Endothelial cell of umbilical vein (primary cell): ENCODE measurements around the gene POLR2E. TPM values are rescaled to one million over a fixed set of nuclear protein-coding genes. Genes with fewer than 3 reads are reported as not detected.

ENCODE experiments used
- BruUV-seq: library from RNA; stranded (reverse); fragments of 400-500 nt; replicated peaks from 2 replicates; lab custom pipeline; 2021; lab: Mats Ljungman, UMichigan
- CTCF ChIA-PET: fragments of 300-600, 350-600 bp; sonication (Branson Sonifier 250); formaldehyde crosslinking; loops from one replicate; lab custom pipeline; 2021; ENCODE audit warnings: antibody characterized with exemption, inconsistent platforms; lab: Charles Lee
- POLR2A ChIA-PET: fragments of 300-600, 350-600 bp; sonication (Branson Sonifier 250); formaldehyde crosslinking; loops from one replicate; lab custom pipeline; 2021; ENCODE audit warnings: antibody characterized with exemption, inconsistent platforms; lab: Charles Lee
- DNase-seq: peaks from one replicate; pipeline ENCODE4 v3.0.0-alpha.2; 2011; ENCODE audit warnings: low read depth, low spot score
- FAIRE-seq: peaks from 2 replicates; lab custom pipeline; 2011; peaks lifted over from hg19 to GRCh38; lab: Jason Lieb, UNC
- H2AFZ ChIP-seq: 2 replicates; pipeline ENCODE4 v1.6.0; 2012; ENCODE audit warnings: low read depth, low read length, control low read depth, inconsistent platforms
- H3K27ac ChIP-seq: 2 replicates; pipeline ENCODE4 v1.5.1; 2011; ENCODE audit warnings: low read depth, mild to moderate bottlenecking, control low read depth, low read length, moderate library complexity; ENCODE audit not compliant: insufficient read depth
- H3K27me3 ChIP-seq, 2 experiments: 2 replicates each; pipeline versions ENCODE4 v1.6.0 to v1.6.1; 2011; ENCODE audit warnings: low read length in 2 of 2, mixed read lengths in 1 of 2; ENCODE audit not compliant: control insufficient read depth in 2 of 2, insufficient read depth in 2 of 2
- H3K36me3 ChIP-seq, 2 experiments: 2 replicates in 1 of 2; 3 replicates in 1 of 2; pipeline ENCODE4 v1.5.1; 2011; ENCODE audit warnings: low read length in 2 of 2, mild to moderate bottlenecking in 1 of 2, moderate library complexity in 1 of 2; ENCODE audit not compliant: control insufficient read depth in 2 of 2, insufficient read depth in 2 of 2; ENCODE audit errors: extremely low read depth in 1 of 2
- H3K4me1 ChIP-seq: 3 replicates; pipeline ENCODE4 v1.5.1; 2011; ENCODE audit warnings: mild to moderate bottlenecking, low read length; ENCODE audit not compliant: control insufficient read depth, insufficient read depth; ENCODE audit errors: extremely low read depth
- H3K4me2 ChIP-seq: 2 replicates; pipeline ENCODE4 v1.6.1; 2011; ENCODE audit warnings: low read length, control low read depth, mixed read lengths; ENCODE audit not compliant: insufficient read depth
- H3K4me3 ChIP-seq, 3 experiments: fragments of 200-600 bp in 1 of 3; sonication (generic), shearing (Covaris generic) in 1 of 3; replicated peaks in 1 of 3; 2 replicates each; pipeline ENCODE4 v1.5.1; 2011 to 2016; ENCODE audit warnings: control low read depth in 3 of 3, low read length in 3 of 3, mild to moderate bottlenecking in 2 of 3, inconsistent platforms in 1 of 3, low read depth in 1 of 3, moderate library complexity in 1 of 3; ENCODE audit not compliant: insufficient read depth in 1 of 3
- H3K79me2 ChIP-seq: 2 replicates; pipeline ENCODE4 v1.6.0; 2012; ENCODE audit warnings: low read length, inconsistent platforms; ENCODE audit not compliant: control insufficient read depth, insufficient read depth
- H3K9ac ChIP-seq: replicated peaks from 2 replicates; pipeline ENCODE3; 2011; ENCODE audit warnings: low read length, control low read depth; ENCODE audit not compliant: insufficient read depth; ENCODE audit errors: extremely low read depth
- H3K9me1 ChIP-seq: replicated peaks from 3 replicates; pipeline ENCODE4 v1.6.0; 2011; ENCODE audit warnings: mild to moderate bottlenecking, low read length; ENCODE audit not compliant: control insufficient read depth, insufficient read depth; ENCODE audit errors: extremely low read depth
- H3K9me3 ChIP-seq: replicated peaks from 2 replicates; pipeline ENCODE4 v1.5.1; 2012; ENCODE audit warnings: low read length, inconsistent platforms; ENCODE audit not compliant: control insufficient read depth, insufficient read depth
- H4K20me1 ChIP-seq: replicated peaks from 2 replicates; pipeline ENCODE3; 2011; ENCODE audit warnings: mild to moderate bottlenecking, low read length; ENCODE audit not compliant: control insufficient read depth, insufficient read depth; ENCODE audit errors: extremely low read depth
- CTCF ChIP-seq, 2 donors: IDR thresholded peaks; 1 replicate in 1 of 2; 2 replicates in 1 of 2; pipeline ENCODE4 v1.5.1; 2011; ENCODE audit warnings: low read length in 2 of 2, mild to moderate bottlenecking in 2 of 2, moderate library complexity in 2 of 2, control low read depth in 1 of 2, inconsistent platforms in 1 of 2, low read depth in 1 of 2; ENCODE audit not compliant: insufficient read depth in 1 of 2; ENCODE audit errors: extremely low read depth in 1 of 2
- EZH2 ChIP-seq: IDR thresholded peaks from 2 replicates; pipeline ENCODE4 v1.6.1; 2012; ENCODE audit warnings: borderline replicate concordance, low read depth, mild to moderate bottlenecking, moderate library complexity, low read length, inconsistent platforms; ENCODE audit not compliant: severe bottlenecking
- FOS ChIP-seq: IDR thresholded peaks from 2 replicates; pipeline ENCODE4 v1.6.1; 2011; ENCODE audit warnings: mild to moderate bottlenecking, low read length, moderate library complexity, borderline replicate concordance; ENCODE audit not compliant: insufficient read depth
- GATA2 ChIP-seq: IDR thresholded peaks from 2 replicates; pipeline ENCODE4 v1.7.0; 2011; ENCODE audit warnings: low read depth, mild to moderate bottlenecking, moderate library complexity, mixed read lengths, low read length; ENCODE audit not compliant: insufficient read length, insufficient read depth
- JUN ChIP-seq: IDR thresholded peaks from 2 replicates; pipeline ENCODE4 v1.6.1; 2011; ENCODE audit warnings: borderline replicate concordance, low read depth; ENCODE audit not compliant: insufficient read length, insufficient read depth
- MYC ChIP-seq: IDR thresholded peaks from one replicate; pipeline ENCODE4 v1.6.1; 2011; ENCODE audit warnings: mild to moderate bottlenecking, low read depth, low read length
- POLR2A ChIP-seq: IDR thresholded peaks from 2 replicates; pipeline ENCODE4 v1.6.1; 2012; ENCODE audit warnings: low read depth, mild to moderate bottlenecking, control low read depth, low read length
- POLR2AphosphoS5 ChIP-seq: IDR thresholded peaks from 2 replicates; pipeline ENCODE4 v1.6.1; 2012; ENCODE audit warnings: low read depth, mild to moderate bottlenecking, control low read depth, low read length, moderate library complexity; ENCODE audit not compliant: insufficient read depth
- dilution Hi-C: fragments of 300-500 bp; cut with MboI; formaldehyde crosslinking; loops from one replicate; pipeline ENCODE4 v1.15.0; 2019; ENCODE audit warnings: low sequenced_read_pairs; ENCODE audit not compliant: extremely low pct_ligation_motif_present
- intact Hi-C: fragments of 100-400 bp; cut with micrococcal nuclease; formaldehyde crosslinking; loops from one replicate; pipeline ENCODE4 v1.10.0; 2022
- polyA plus RNA-seq, 4 experiments: library from polyadenylated mRNA; depleted of rRNA in 3 of 4; stranded (reverse) in 3 of 4; unstranded in 1 of 4; fragments of >200 nt; gene quantifications; 2 replicates each; pipeline versions ENCODE4 v1.2.1 to v1.2.3, GENCODE V29; 2011 to 2012; ENCODE audit warnings: missing spikeins in 1 of 4
- total RNA-seq: library from RNA; stranded (reverse); gene quantifications from 2 replicates; pipeline ENCODE4 v1.2.3, GENCODE V29; 2021
- TF ChIP-seq, protein P1 (sequence below): IDR thresholded peaks from 2 replicates; pipeline ENCODE4 v1.6.1; 2011; ENCODE audit not compliant: insufficient read depth, insufficient read length

POLR2E gene
- total and polyA plus RNA-seq, 2 donors (not counting 3 experiments of a cell fraction or from before 2014, with no cell fraction given), result 272 to 344 TPM

GRCh38 chr19:1042689-1043511 is 52.3 kb downstream of the POLR2E start:
- H3K4me3 ChIP-seq, result no peak overlapping the region
- H3K27ac ChIP-seq, result no peak overlapping the region
- CTCF ChIA-PET, result interaction anchor here (0.9 to 1.6 kb wide), 3 partner anchors 14 to 22 kb away, joined by 3 to 7 read pairs (median 6); no protein-coding TSS in a partner anchor
- no TSS peak for BruUV-seq
- no peak overlapping the region for H2AFZ ChIP-seq
- H3K4me1 ChIP-seq, result peaks cover 21% of the 10 kb centered on the region
- POLR2A ChIA-PET, result no interaction called here
- TF ChIP-seq, protein P1, sequence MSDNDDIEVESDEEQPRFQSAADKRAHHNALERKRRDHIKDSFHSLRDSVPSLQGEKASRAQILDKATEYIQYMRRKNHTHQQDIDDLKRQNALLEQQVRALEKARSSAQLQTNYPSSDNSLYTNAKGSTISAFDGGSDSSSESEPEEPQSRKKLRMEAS, result no peak
- TF ChIP-seq GATA2, result no peak
- TF ChIP-seq CTCF (IDR thresholded peaks at IDR 0.05; ENCODE audit: extremely low read depth in 1 of 2, insufficient read depth in 1 of 2, low read depth in 1 of 2, low read length in 2 of 2), result no peak
- no peak for TF ChIP-seq JUN
- TF ChIP-seq POLR2AphosphoS5, result no peak
- TF ChIP-seq EZH2, result no peak
- no peak for TF ChIP-seq FOS
- no peak for TF ChIP-seq MYC
- no peak for TF ChIP-seq POLR2A
- H3K4me2 ChIP-seq, result no peak overlapping the region
- intact Hi-C loops, result no loop called here
- no peaks in the 10 kb centered on the region for H3K79me2 ChIP-seq
- no peaks in the 10 kb centered on the region for H3K9me1 ChIP-seq
- dilution Hi-C loops, result no loop called here
- no peak overlapping the region for H3K9ac ChIP-seq
- H4K20me1 ChIP-seq, result no peaks in the 10 kb centered on the region
- FAIRE-seq, result no peak
- H3K36me3 ChIP-seq, result peaks cover 0 to under 1% of the 10 kb centered on the region in 2 experiments
- no peaks in the 10 kb centered on the region for H3K9me3 ChIP-seq
- no peaks in the 10 kb centered on the region for H3K27me3 ChIP-seq
- no peak for DNase-seq
